Measurements from ENCODE around the gene TAP2.

The TAP2 gene

DNA sequence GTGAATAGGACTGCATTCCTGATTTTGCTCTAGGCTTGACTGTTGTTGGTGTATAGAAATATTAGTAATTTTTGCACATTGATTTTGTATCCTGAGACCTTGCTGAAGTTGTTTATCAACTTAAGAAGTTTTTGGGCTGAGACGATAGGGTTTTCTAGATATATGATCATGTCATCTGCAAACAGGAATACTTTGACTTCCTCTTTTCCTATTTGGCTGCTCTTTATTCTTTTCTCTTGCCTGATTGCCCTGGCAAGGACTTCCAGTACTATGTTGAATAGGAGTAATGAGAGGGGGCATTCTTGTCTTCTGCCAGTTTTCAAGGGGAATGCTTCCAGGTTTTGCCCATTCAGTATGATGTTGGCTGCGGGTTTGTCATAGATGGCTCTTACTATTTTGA is 35.1 kb downstream of the TAP2 start:
- no peak for DNase-seq
- TF ChIP-seq, protein P1, sequence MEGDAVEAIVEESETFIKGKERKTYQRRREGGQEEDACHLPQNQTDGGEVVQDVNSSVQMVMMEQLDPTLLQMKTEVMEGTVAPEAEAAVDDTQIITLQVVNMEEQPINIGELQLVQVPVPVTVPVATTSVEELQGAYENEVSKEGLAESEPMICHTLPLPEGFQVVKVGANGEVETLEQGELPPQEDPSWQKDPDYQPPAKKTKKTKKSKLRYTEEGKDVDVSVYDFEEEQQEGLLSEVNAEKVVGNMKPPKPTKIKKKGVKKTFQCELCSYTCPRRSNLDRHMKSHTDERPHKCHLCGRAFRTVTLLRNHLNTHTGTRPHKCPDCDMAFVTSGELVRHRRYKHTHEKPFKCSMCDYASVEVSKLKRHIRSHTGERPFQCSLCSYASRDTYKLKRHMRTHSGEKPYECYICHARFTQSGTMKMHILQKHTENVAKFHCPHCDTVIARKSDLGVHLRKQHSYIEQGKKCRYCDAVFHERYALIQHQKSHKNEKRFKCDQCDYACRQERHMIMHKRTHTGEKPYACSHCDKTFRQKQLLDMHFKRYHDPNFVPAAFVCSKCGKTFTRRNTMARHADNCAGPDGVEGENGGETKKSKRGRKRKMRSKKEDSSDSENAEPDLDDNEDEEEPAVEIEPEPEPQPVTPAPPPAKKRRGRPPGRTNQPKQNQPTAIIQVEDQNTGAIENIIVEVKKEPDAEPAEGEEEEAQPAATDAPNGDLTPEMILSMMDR (IDR thresholded peaks at IDR 0.05; ENCODE audit: low read depth, low read length, missing control alignments): no peak
- Histone ChIP-seq H3K36me3 (replicated peaks) (no peaks in the 10 kb centered on the region), H3K27ac (no peak overlapping the region), H3K4me3 (ENCODE audit: low read depth, low read length) (no peak overlapping the region), H3K27me3 (replicated peaks) (peaks cover 16% of the 10 kb centered on the region)
- in situ Hi-C loops (cut with HindIII; ENCODE audit: low pct_ligation_motif_present, low sequenced_read_pairs): no loop called here

DNA sequence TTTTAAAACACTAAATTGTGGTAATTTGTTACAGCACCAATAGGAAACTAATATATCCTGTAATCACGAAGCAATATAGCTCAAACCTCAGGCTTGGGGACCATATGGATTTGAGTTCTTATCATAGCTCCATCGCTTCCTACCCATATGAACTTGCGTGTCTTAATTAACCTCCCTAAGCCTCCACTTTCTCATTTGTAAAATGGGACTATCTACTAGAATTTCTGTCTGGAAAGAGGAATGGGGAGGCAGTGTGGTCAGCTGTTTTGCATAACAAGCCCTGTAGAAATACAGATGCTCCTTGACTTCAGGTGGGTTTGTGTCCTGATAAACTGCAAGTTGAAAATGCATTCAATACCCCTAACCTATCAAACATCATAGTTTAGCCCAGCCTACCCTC is 38.8 kb downstream of the TAP2 start:
- Histone ChIP-seq H3K4me3 (ENCODE audit: low read depth, low read length) (no peak overlapping the region), H3K27ac (no peak overlapping the region), H3K36me3 (replicated peaks) (no peaks in the 10 kb centered on the region), H3K27me3 (replicated peaks) (peaks cover 16% of the 10 kb centered on the region)
- in situ Hi-C loops (cut with HindIII; ENCODE audit: low pct_ligation_motif_present, low sequenced_read_pairs): no loop called here
- no peak for DNase-seq
- TF ChIP-seq, protein P1 (IDR thresholded peaks at IDR 0.05; ENCODE audit: low read depth, low read length, missing control alignments): no peak

DNA sequence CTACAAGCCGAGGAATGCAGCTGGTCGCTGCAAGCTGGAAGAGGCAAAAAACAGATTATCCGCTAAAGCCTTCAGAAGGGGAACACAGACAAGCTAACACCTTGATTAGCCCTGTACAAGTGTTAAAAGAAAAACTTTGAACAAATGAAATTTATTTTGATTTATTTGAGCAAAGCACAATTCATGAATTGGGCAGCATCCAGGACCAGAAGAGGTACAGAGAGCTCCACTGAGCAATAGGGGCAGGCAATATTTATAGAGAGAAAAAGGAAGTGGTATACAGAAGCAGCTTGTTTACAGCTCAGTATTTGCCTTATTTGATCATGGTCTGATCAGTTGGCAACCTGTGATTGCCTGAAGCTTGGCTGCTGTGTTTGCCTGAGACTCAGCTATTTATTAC is 39.4 kb downstream of the TAP2 start:
- in situ Hi-C loops (cut with HindIII; ENCODE audit: low pct_ligation_motif_present, low sequenced_read_pairs): no loop called here
- DNase-seq: no peak
- no peak overlapping the region for H3K4me3 ChIP-seq (ENCODE audit: low read depth, low read length)
- H3K36me3 ChIP-seq (replicated peaks): no peaks in the 10 kb centered on the region
- TF ChIP-seq, protein P1 (IDR thresholded peaks at IDR 0.05; ENCODE audit: low read depth, low read length, missing control alignments): no peak
- H3K27ac ChIP-seq: no peak overlapping the region
- peaks cover 16% of the 10 kb centered on the region for H3K27me3 ChIP-seq (replicated peaks)

DNA sequence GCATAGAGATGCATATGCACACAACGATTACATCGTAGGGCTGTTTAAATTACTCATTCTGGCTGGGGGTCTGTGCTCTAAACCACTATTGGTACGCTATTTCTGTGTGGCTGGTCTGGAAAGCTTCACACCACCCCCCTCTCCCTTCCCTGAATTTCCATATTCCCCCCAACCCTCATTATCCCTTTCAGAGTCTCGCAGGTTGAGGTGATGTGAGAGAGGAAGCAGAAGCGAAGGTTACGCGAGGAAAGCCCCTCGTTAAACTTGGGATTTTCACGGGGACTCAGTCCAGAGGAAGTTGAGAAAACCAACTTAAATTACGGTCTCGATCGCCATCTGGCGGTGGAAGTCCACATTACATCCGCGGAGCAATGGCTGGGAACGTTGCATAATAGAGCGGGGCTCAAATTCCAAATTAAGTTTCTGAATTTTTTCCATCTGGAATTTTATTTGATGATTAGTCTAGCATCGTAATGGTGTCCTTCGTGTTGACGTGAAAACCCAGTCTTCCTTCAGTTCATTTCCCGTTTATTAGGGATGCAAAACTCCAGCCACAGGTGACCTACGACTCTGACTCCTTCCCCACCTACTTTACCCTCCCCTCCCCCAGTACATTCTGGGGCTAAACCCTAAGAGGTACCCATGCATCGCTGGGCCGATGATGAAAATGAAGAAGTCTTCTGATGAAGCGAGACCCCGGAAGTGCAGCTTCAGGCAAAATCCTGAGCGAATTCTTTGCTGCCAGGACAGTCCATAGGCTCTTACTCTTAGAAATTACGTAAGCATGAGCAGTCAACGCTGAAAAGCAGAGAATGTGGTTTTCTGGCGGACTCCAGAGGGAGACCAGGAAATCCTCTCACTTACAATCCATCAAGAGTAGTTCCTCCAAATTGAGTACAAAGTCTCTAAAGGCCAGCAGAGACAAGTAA is 41.4 kb downstream of the TAP2 start:
- H3K4me3 ChIP-seq (ENCODE audit: low read depth, low read length): peak overlapping the region; percentile 10

DNA sequence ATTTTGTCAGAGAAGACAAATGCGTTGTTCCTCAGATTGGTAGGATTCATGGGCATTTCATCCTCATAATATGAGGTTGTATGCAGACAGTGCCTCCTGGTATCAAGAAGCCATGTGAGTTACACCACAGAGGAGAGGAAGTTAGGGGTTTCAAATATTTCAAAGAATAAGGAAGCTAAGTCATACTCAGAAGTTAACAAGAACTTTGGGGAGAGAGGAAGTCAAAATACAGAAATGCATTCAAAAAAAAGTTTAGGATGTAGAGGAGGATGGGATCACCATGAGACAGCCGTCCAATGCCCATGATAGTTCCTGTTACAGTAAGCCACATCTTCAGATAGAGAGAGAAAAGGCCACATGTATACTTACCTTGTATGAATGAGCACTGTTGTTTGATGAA is 44.0 kb downstream of the TAP2 start:
- TF ChIP-seq, protein P1 (IDR thresholded peaks at IDR 0.05; ENCODE audit: low read depth, low read length, missing control alignments): no peak
- in situ Hi-C loops (cut with HindIII; ENCODE audit: low pct_ligation_motif_present, low sequenced_read_pairs): no loop called here
- Histone ChIP-seq H3K27me3 (replicated peaks) (peaks cover 10% of the 10 kb centered on the region), H3K36me3 (replicated peaks) (no peaks in the 10 kb centered on the region), H3K4me3 (ENCODE audit: low read depth, low read length) (no peak overlapping the region), H3K27ac (no peak overlapping the region)
- no peak for DNase-seq

More for the DNA sequence above, 41.4 kb downstream of the TAP2 start:
- in situ Hi-C loops (cut with HindIII; ENCODE audit: low pct_ligation_motif_present, low sequenced_read_pairs): no loop called here
- TF ChIP-seq, protein P1 (IDR thresholded peaks at IDR 0.05; ENCODE audit: low read depth, low read length, missing control alignments): peak; percentile 84
- Histone ChIP-seq H3K27ac (no peak overlapping the region), H3K36me3 (replicated peaks) (no peaks in the 10 kb centered on the region), H3K27me3 (replicated peaks) (peaks cover 9% of the 10 kb centered on the region)
- DNase-seq: peak; percentile 47
